OCI-LY7 (cell line): ENCODE measurements around the gene ANKRD42. TPM values are rescaled to one million over a fixed set of nuclear protein-coding genes. Genes with fewer than 3 reads are reported as not detected.
"Not testable (repeated sequence)": the region's sequence is repeated elsewhere in the genome, so short reads cannot be mapped to it uniquely, and the experiment has no call there.

ENCODE experiments used
- BruUV-seq: library from RNA; stranded (reverse); fragments of 400-500 nt; replicated peaks from 2 replicates; lab custom pipeline; 2021; lab: Mats Ljungman, UMichigan
- CTCF ChIA-PET: fragments of 300-600 bp; sonication (Branson Sonifier 250); formaldehyde crosslinking; loops from one replicate; lab custom pipeline; 2022; ENCODE audit warnings: antibody characterized with exemption; ENCODE audit not compliant: unreplicated experiment; lab: Charles Lee
- POLR2A ChIA-PET: fragments of 300-600 bp; sonication (Branson Sonifier 250); formaldehyde crosslinking; loops from one replicate; lab custom pipeline; 2022; ENCODE audit warnings: antibody characterized with exemption; lab: Charles Lee
- DNase-seq: peaks from one replicate; pipeline ENCODE4 v3.0.0-alpha.2; 2015; ENCODE audit warnings: low spot score
- H2AFZ ChIP-seq: fragments of 200-600 bp; sonication (generic), shearing (Covaris generic); 2 replicates; pipeline ENCODE4 v1.6.1; 2014; ENCODE audit warnings: mild to moderate bottlenecking, antibody characterized with exemption, low read length, moderate library complexity
- H3K27ac ChIP-seq: fragments of 200-600 bp; sonication (generic); 2 replicates; pipeline ENCODE4 v1.5.1; 2014; ENCODE audit warnings: mixed run types, low read depth, mild to moderate bottlenecking, moderate library complexity, low read length, inconsistent platforms; ENCODE audit not compliant: poor library complexity, severe bottlenecking
- H3K36me3 ChIP-seq: fragments of 200-600 bp; sonication (generic); 2 replicates; pipeline ENCODE4 v1.6.1; 2014; ENCODE audit warnings: mild to moderate bottlenecking, antibody characterized with exemption, low read length, moderate library complexity, mixed read lengths; ENCODE audit not compliant: insufficient read depth
- H3K4me1 ChIP-seq: fragments of 200-600 bp; sonication (generic); 2 replicates; pipeline ENCODE4 v1.5.1; 2014; ENCODE audit warnings: mild to moderate bottlenecking, low read length; ENCODE audit not compliant: insufficient read depth, poor library complexity, severe bottlenecking
- H3K4me2 ChIP-seq: fragments of 200-600 bp; sonication (generic); 2 replicates; pipeline ENCODE4 v1.6.1; 2014; ENCODE audit warnings: mild to moderate bottlenecking, low read length
- H3K4me3 ChIP-seq: fragments of 200-600 bp; sonication (generic); 2 replicates; pipeline ENCODE4 v1.5.1; 2014; ENCODE audit warnings: mild to moderate bottlenecking, low read depth, low read length; ENCODE audit not compliant: poor library complexity, severe bottlenecking
- H3K79me2 ChIP-seq: fragments of 200-600 bp; sonication (generic); 2 replicates; pipeline ENCODE4 v1.6.1; 2016; ENCODE audit warnings: low read depth, mild to moderate bottlenecking, low read length, moderate library complexity, mixed read lengths; ENCODE audit not compliant: insufficient read depth
- H3K9me2 ChIP-seq: fragments of 200-600 bp; sonication (generic); 2 replicates; pipeline ENCODE4 v1.6.1; 2016; ENCODE audit warnings: mild to moderate bottlenecking, low read length, mixed read lengths; ENCODE audit not compliant: insufficient read depth
- H3K9me3 ChIP-seq: fragments of 200-600 bp; sonication (generic); 2 replicates; pipeline ENCODE4 v1.6.1; 2014; ENCODE audit warnings: mild to moderate bottlenecking, mixed run types, low read length, mixed read lengths
- H4K20me1 ChIP-seq: fragments of 200-600 bp; sonication (generic); 2 replicates; pipeline ENCODE4 v1.6.1; 2014; ENCODE audit warnings: mild to moderate bottlenecking, antibody characterized with exemption, low read length, moderate library complexity, mixed read lengths; ENCODE audit not compliant: insufficient read depth
- EZH2phosphoT487 ChIP-seq: fragments of 200-600 bp; sonication (generic); IDR thresholded peaks from 2 replicates; pipeline ENCODE4 v1.6.1; 2018; ENCODE audit warnings: low read depth, borderline replicate concordance, mild to moderate bottlenecking, mixed run types, antibody characterized with exemption, low read length, moderate library complexity, mixed read lengths
- intact Hi-C: fragments of 100-400 bp; cut with micrococcal nuclease; formaldehyde crosslinking; loops from one replicate; pipeline ENCODE4 v1.10.0; 2022; ENCODE audit not compliant: unreplicated experiment
- total RNA-seq, 2 experiments: library from RNA; depleted of rRNA in 1 of 2; stranded (reverse); fragments of >200 nt in 1 of 2; shearing (Covaris generic) in 1 of 2; gene quantifications; 2 replicates each; pipeline ENCODE4 v1.2.3, GENCODE V29; 2014 to 2022
- TF ChIP-seq, protein P1 (sequence below): fragments of 200-600 bp; sonication (generic); conservative IDR thresholded peaks from 2 replicates; pipeline ENCODE4 v1.5.1; 2014; ENCODE audit warnings: mild to moderate bottlenecking, antibody characterized with exemption, low read length, moderate library complexity, mixed read lengths

The ANKRD42 gene
- total RNA-seq, 2 experiments from 2014 or later: 2.2 to 3.3 TPM

DNA sequence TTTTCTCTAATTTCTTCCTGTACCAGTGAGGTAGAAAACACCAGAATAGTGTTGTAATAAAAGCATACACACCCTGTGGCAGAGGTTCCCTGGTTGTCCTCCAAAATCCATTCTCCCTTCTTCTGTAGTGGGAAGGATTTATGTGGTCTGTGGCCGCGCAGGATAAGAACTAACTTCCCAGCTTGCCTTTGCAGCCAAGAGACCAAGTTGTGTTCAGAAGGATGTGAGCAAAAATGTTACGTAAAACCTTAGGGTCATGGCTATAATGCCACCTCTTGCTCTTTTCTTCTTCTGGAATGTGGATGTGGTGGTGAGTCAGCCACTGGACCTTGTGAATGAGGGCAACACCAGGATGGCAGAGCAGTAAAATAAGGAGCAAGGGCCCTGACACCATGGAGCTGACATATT is 64.3 kb downstream of the ANKRD42 start:
- DNase-seq: no peak

GRCh38 chr11:83259559-83259958 is 66.0 kb downstream of the ANKRD42 start:
- Histone ChIP-seq H3K27ac (no peak overlapping the region), H3K36me3 (peaks cover 60% of the 10 kb centered on the region), H4K20me1 (no peaks in the 10 kb centered on the region), H3K9me2 (no peaks in the 10 kb centered on the region), H2AFZ (no peak overlapping the region), H3K79me2 (no peaks in the 10 kb centered on the region), H3K4me3 (no peak overlapping the region), H3K9me3 (no peaks in the 10 kb centered on the region), H3K4me2 (no peak overlapping the region), H3K4me1 (no peaks in the 10 kb centered on the region)
- TF ChIP-seq, protein P1, sequence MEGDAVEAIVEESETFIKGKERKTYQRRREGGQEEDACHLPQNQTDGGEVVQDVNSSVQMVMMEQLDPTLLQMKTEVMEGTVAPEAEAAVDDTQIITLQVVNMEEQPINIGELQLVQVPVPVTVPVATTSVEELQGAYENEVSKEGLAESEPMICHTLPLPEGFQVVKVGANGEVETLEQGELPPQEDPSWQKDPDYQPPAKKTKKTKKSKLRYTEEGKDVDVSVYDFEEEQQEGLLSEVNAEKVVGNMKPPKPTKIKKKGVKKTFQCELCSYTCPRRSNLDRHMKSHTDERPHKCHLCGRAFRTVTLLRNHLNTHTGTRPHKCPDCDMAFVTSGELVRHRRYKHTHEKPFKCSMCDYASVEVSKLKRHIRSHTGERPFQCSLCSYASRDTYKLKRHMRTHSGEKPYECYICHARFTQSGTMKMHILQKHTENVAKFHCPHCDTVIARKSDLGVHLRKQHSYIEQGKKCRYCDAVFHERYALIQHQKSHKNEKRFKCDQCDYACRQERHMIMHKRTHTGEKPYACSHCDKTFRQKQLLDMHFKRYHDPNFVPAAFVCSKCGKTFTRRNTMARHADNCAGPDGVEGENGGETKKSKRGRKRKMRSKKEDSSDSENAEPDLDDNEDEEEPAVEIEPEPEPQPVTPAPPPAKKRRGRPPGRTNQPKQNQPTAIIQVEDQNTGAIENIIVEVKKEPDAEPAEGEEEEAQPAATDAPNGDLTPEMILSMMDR: no peak
- no peak for TF ChIP-seq EZH2phosphoT487
- BruUV-seq: no TSS peak
- no peak for DNase-seq
- POLR2A ChIA-PET: interaction anchor here (0.7 kb wide), 1 partner anchor 533 kb away, joined by 5 read pairs; no protein-coding TSS in a partner anchor
- CTCF ChIA-PET: no interaction called here
- intact Hi-C loops: no loop called here

More for the DNA sequence above, 64.3 kb downstream of the ANKRD42 start:
- H2AFZ ChIP-seq: no peak overlapping the region
- intact Hi-C loops: no loop called here
- H3K9me2 ChIP-seq: no peaks in the 10 kb centered on the region
- no TSS peak for BruUV-seq
- H4K20me1 ChIP-seq: no peaks in the 10 kb centered on the region
- H3K4me1 ChIP-seq: no peaks in the 10 kb centered on the region
- ChIA-PET CTCF (no interaction called here), POLR2A (interaction anchor here (1.0 kb wide), 1 partner anchor 30 kb away, joined by 4 read pairs; no protein-coding TSS in a partner anchor)
- no peak overlapping the region for H3K27ac ChIP-seq
- TF ChIP-seq, protein P1: no peak
- TF ChIP-seq EZH2phosphoT487: no peak
- H3K79me2 ChIP-seq: no peaks in the 10 kb centered on the region
- no peaks in the 10 kb centered on the region for H3K9me3 ChIP-seq
- peaks cover 42% of the 10 kb centered on the region for H3K36me3 ChIP-seq
- H3K4me2 ChIP-seq: no peak overlapping the region
- no peak overlapping the region for H3K4me3 ChIP-seq

GRCh38 chr11:83265331-83265730 is 71.8 kb downstream of the ANKRD42 start:
- Histone ChIP-seq H3K9me2 (no peaks in the 10 kb centered on the region), H4K20me1 (no peaks in the 10 kb centered on the region), H2AFZ (no peak overlapping the region), H3K9me3 (no peaks in the 10 kb centered on the region), H3K4me2 (no peak overlapping the region), H3K36me3 (peaks cover 56% of the 10 kb centered on the region), H3K4me1 (no peaks in the 10 kb centered on the region), H3K79me2 (no peaks in the 10 kb centered on the region), H3K27ac (no peak overlapping the region), H3K4me3 (no peak overlapping the region)
- TF ChIP-seq, protein P1: no peak
- no peak for TF ChIP-seq EZH2phosphoT487
- intact Hi-C loops: no loop called here
- no TSS peak for BruUV-seq
- ChIA-PET CTCF (no interaction called here), POLR2A (interaction anchor here (1.1 kb wide), 1 partner anchor 361 kb away, joined by 3 read pairs; no protein-coding TSS in a partner anchor)
- no peak for DNase-seq

DNA sequence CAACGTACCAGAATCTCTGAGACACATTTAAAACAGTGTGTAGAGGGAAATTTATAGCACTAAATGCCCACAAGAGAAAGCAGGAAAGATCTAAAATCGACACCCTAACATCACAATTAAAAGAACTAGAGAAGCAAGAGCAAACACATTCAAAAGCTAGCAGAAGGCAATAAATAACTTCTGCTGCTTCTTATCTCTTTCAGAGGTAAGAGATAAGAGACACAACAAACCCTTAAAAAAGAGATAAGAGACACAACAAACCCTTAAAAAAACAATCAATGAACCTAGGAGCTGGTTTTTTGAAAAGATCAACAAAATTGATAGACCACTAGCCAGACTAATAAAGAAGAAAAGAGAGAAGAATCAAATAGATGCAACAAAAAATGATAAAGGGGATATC is 75.6 kb downstream of the ANKRD42 start:
- POLR2A ChIA-PET, H2AFZ ChIP-seq, H3K4me2 ChIP-seq, BruUV-seq, H3K27ac ChIP-seq, H3K4me3 ChIP-seq, H3K9me2 ChIP-seq, H4K20me1 ChIP-seq, CTCF ChIA-PET, H3K4me1 ChIP-seq, DNase-seq, H3K79me2 ChIP-seq, H3K9me3 ChIP-seq, intact Hi-C loops: not testable (repeated sequence)
- peaks cover 46% of the 10 kb centered on the region for H3K36me3 ChIP-seq
